GM12875 (cell line): ENCODE results near the gene ZNF764.

Experiments used
- H3K4me3 ChIP-seq: one replicate; pipeline ENCODE4 v1.5.1; 2011; ENCODE audit warnings: low read depth, low read length, control low read depth
- TF ChIP-seq, protein P1 (sequence below): IDR thresholded peaks from 2 replicates; pipeline ENCODE4 v1.5.1; 2011; ENCODE audit warnings: low read depth, mild to moderate bottlenecking, control low read depth, inconsistent platforms, low read length, moderate library complexity, borderline replicate concordance; ENCODE audit not compliant: insufficient read depth

Gene ZNF764

DNA sequence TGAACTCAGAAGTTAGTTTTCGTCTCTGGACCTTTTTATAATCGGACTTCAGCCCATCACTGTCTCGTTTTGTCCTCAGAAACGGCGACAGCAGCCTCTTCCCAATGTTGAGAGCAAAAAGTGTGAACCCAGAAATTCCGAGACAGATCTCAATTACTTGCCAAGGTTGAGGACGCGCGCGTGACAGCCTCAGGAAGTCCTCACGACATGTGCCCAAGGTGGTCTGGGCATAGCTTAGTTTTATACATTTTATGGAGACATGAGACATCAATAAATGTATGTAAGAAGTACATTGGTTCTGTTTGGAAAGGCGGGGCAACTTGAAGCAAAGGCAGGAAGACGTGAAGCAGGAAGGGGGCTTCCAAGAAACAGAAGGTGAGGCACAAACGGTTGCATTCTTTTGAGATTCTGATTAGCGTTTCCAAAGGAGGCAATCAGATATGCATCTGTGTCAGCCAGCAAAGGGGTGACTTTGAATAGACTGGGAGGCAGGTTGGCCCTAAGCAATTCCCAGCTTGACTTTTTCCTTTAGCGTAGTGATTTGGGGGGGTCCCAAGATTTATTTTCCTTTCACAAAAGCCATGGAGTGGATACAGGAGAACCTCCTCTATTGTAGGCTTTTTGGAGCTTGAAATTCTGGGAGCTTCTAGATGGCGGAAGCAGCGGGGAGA, 22.9 kb downstream of the ZNF764 start:
- peak overlapping the region; percentile 77 for H3K4me3 ChIP-seq
- TF ChIP-seq, protein P1, sequence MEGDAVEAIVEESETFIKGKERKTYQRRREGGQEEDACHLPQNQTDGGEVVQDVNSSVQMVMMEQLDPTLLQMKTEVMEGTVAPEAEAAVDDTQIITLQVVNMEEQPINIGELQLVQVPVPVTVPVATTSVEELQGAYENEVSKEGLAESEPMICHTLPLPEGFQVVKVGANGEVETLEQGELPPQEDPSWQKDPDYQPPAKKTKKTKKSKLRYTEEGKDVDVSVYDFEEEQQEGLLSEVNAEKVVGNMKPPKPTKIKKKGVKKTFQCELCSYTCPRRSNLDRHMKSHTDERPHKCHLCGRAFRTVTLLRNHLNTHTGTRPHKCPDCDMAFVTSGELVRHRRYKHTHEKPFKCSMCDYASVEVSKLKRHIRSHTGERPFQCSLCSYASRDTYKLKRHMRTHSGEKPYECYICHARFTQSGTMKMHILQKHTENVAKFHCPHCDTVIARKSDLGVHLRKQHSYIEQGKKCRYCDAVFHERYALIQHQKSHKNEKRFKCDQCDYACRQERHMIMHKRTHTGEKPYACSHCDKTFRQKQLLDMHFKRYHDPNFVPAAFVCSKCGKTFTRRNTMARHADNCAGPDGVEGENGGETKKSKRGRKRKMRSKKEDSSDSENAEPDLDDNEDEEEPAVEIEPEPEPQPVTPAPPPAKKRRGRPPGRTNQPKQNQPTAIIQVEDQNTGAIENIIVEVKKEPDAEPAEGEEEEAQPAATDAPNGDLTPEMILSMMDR = no peak

DNA sequence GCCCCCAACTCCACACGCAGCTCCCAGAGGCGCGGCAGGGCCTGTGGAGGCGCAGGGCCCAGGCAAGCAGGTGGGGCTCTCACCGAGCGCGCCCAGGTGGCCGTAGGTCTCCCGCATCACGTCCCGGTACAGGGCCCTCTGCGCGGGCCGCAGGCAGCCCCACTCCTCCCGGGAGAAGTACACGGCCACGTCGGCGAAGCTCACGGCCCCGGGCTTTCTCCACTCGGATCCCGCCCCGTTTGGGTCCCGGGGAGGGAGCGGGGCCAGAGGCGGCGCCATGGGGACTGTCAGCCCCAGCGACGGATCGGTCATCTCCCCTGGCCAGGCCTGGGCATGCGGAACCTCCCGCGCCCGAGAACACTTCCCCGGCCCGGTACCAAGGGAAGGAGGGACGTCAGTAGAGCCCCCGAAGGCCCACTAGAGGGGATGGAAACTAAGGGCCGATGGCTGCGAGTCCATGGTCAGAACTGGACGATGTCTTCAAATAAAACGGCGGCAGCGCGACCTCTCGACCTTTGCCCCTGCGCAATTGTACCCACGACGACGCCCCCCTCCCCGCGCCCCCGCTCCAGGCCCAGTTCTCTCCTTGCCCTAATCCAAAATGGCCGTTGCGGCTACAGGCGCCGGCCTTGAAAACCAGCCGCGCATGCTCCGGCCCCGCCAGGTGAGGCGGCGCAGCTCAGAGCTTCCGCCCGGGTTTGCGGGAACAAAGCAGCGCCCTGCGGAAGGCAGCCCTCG, 23.6 kb downstream of the ZNF764 start, which contains the start of gene ZNF747:
ZNF747 (minus strand) TSS at position 491 of the 738 bp plus-strand sequence; CDS start at position 312, 179 bp downstream.
- TF ChIP-seq, protein P1 = no peak
- H3K4me3 ChIP-seq = peak within 1 kb of the TSS; percentile 77

DNA sequence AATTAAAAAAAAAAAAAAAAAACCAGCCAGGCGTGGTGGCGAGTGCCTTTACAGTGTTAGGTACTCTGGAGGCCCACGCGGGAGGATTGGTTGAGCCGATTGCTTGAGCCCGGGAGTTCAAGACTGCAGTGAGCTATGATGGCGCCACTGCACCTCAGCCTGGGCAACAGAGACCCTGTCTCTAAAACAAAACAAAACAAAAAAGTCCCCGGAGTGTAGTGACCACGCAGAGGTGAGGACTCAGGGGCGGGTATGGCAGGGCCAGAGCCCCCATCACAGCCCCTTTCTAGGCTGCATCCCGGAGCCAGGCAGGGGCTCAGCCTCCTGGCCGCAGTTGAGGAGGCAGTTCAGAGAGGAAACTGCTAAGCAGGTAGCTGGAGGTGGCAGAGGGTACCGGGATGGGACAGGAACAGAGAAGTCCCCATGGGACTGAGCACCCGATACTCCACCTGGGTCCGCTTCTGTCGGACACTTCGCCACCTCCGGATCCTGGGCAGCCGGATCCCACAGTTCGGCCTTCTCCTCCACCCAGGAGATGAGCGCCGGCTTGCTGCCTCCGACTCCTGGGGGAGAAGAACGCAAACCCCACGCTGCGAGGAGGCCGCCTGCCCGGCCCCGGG, 24.3 kb downstream of the ZNF764 start:
- H3K4me3 ChIP-seq = peak overlapping the region; percentile 77
- TF ChIP-seq, protein P1 = no peak

DNA sequence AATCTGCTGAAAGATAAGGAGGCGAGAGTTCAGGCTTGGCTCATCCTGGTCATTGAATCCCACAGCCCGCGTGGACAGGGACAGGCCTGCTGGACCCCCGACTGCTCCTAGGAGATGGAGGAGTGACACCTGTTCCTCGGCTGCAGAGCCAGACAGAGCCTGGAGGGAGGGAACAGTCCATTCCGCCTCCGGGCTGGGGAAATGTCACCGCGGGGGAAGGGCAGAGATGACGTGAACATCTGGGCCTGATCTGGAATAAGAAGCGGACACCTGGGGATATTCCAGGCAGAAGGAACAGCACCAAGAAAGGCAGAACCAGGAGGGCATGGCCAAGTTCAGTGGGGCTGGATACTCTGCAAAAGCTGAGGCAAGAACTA, 25.0 kb downstream of the ZNF764 start:
- no peak overlapping the region for H3K4me3 ChIP-seq
- TF ChIP-seq, protein P1 = no peak

DNA sequence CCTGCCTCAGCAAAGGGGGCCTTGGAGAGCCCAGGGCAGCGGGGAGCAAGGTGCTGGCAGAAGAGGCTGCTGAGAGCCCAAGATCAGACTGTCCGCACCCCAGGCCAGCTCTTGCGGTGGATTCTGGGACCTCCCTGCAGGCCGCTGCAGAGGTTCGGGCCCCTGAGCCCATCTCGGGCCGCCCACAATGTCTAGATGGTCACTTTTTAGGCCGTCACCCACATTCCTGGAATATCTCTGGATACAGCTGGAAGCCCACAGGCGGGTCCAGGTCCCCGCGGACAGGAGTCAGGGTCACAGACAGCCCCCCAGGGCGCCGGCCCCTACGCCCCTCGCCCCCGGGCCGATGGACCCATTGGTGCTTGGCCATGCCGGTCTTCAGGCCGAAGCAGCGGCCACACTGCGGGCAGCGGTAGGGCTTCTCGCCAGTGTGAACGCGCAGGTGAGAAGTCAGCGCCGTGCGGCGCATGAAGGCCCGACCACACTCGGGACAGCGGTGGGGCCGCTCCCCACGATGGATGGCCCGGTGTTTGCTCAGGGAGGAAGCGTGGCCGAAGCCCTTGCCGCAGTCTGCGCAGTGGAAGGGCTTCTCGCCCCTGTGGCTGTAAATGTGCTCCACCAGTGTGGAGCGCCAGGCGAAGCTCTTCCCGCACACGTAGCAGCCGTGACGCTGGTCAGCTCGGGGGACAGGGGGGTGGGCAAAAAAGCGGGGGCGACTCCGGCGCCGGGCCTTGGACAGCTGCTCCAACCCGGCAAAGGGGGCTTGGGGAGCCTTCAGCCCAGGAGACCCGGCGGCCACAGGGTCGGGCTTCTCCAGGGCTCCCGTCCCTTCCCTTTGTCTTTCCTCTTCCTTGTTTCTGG, 25.7 kb downstream of the ZNF764 start:
- H3K4me3 ChIP-seq = no peak overlapping the region
- TF ChIP-seq, protein P1 = no peak

DNA sequence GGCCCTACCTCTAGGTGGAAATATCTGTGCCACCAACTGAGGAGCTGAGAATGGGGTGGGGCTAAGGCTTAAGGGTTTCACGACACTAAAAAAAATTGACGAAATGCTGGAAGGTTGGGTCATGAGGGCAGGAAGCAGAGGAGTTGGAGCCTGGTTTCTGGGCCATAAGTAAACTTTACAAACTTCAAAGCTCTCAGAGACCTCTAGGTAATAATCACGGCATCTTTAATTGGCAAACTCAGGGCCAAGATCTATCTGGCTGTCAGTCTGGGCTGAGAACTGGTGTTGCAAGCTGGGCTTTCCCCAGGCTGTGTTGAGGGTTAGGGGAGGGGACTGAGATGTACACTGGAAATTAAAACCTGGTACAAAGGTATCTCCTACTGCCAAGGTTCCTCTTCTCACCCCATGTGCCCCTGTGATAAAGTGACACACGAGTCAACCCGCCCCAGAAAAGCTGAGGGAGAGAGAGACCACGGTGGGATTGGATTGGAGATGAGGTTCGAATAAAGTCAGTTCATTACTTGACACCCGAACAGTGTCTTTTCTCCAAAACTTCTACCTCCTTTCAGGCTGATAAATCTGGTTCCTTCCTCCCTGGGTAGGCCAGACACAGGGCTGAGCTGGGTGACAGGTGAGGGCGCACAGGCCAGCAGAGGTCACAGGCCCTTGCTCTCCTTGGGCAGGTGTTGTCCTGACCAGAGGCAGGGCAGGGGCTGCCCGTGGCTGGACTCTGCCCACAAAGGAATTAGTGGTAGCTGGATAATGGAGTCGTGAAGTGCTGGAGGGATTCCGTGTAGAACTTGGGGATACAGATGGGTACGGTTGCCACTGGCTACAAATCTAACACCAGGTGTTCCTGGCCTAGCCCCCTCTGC, 27.8 kb downstream of the ZNF764 start:
- TF ChIP-seq, protein P1 = no peak
- H3K4me3 ChIP-seq = no peak overlapping the region
